Colonic mucosa (tissue), 4 donors: ENCODE measurements around the gene ERAL1. TPM values are rescaled to one million over a fixed set of nuclear protein-coding genes. Genes with fewer than 3 reads are reported as not detected.
A peak's percentile ranks its signal among the peaks of the same experiment; 100 is the strongest.

ENCODE experiments used
- DNase-seq: peaks from one replicate; pipeline ENCODE4 v3.0.0-alpha.2; 2020
- H3K27ac ChIP-seq: fragments of 200-600 bp; one replicate; pipeline ENCODE4 v1.8.0; 2021
- H3K27me3 ChIP-seq: fragments of 200-600 bp; one replicate; pipeline ENCODE4 v1.8.0; 2021
- H3K36me3 ChIP-seq: fragments of 200-600 bp; one replicate; pipeline ENCODE4 v1.8.0; 2021
- H3K4me1 ChIP-seq: fragments of 200-600 bp; one replicate; pipeline ENCODE4 v1.8.0; 2021; ENCODE audit warnings: mild to moderate bottlenecking
- H3K4me3 ChIP-seq: fragments of 200-600 bp; one replicate; pipeline ENCODE4 v1.8.0; 2021
- H3K9ac ChIP-seq, 2 donors: one replicate each; pipeline ENCODE4 v1.7.0; 2013; ENCODE audit warnings: control low read depth in 2 of 2, low read depth in 2 of 2, low read length in 2 of 2
- H3K9me3 ChIP-seq: fragments of 200-600 bp; one replicate; pipeline ENCODE4 v1.8.0; 2021
- CTCF ChIP-seq: fragments of 200-600 bp; IDR thresholded peaks from one replicate; pipeline ENCODE4 v1.8.0; 2022; ENCODE audit warnings: antibody characterized with exemption, mild to moderate bottlenecking
- intact Hi-C: fragments of 100-400 bp; cut with DNase I; formaldehyde crosslinking; loops from one replicate; pipeline ENCODE4 v1.14.1; 2022
- total RNA-seq, 2 donors: library from RNA; stranded (reverse); fragmentation: NEBNext Ultra II Directional in 1 of 2; extraction: Animal tissue kit (Norgen Biotek cat#: 25700) in 1 of 2; gene quantifications; one replicate each; pipeline ENCODE4 v1.2.1, GENCODE V29; 2021
- donor health status: healthy.
- donor health status: DM: no; HTN: no; CAD: no.
- donor health status: DM: no; HTN: no; CAD: no.

Gene ERAL1
- total RNA-seq, 2 donors from 2014 or later = 34.7 to 72.0 TPM

GRCh38 chr17:28878158-28878910 lies 23.5 kb downstream of the ERAL1 start:
- Histone ChIP-seq H3K27me3 (no peaks in the 10 kb centered on the region), H3K4me3 (no peak overlapping the region), H3K27ac (no peak overlapping the region), H3K9ac (no peak overlapping the region), H3K36me3 (peaks cover 17% of the 10 kb centered on the region), H3K4me1 (no peaks in the 10 kb centered on the region), H3K9me3 (no peaks in the 10 kb centered on the region)
- TF ChIP-seq CTCF = no peak
- intact Hi-C loops = no loop called here
- DNase-seq = no peak

- H3K4me1 ChIP-seq = no peaks in the 10 kb centered on the region
These were observed 24.2 kb downstream of the ERAL1 start for GRCh38 chr17:28878981-28879380.

GRCh38 chr17:28879886-28880571 lies 25.2 kb downstream of the ERAL1 start:
- no peak overlapping the region for H3K4me3 ChIP-seq
- intact Hi-C loops = loop anchor here (5.0 kb wide), 1 partner anchor 198 kb away; no protein-coding TSS in a partner anchor
- H3K36me3 ChIP-seq = peaks cover 17% of the 10 kb centered on the region
- no peak for TF ChIP-seq CTCF
- no peaks in the 10 kb centered on the region for H3K9me3 ChIP-seq
- no peak for DNase-seq
- H3K9ac ChIP-seq = no peak overlapping the region
- H3K27ac ChIP-seq = no peak overlapping the region
- H3K4me1 ChIP-seq = no peaks in the 10 kb centered on the region
- H3K27me3 ChIP-seq = no peaks in the 10 kb centered on the region

More at GRCh38 chr17:28878981-28879380, 24.2 kb downstream of the ERAL1 start:
- Histone ChIP-seq H3K36me3 (peaks cover 17% of the 10 kb centered on the region), H3K27me3 (no peaks in the 10 kb centered on the region), H3K9me3 (no peaks in the 10 kb centered on the region), H3K4me3 (no peak overlapping the region), H3K9ac (no peak overlapping the region), H3K27ac (no peak overlapping the region)
- intact Hi-C loops = no loop called here
- peak; percentile 36 for DNase-seq
- TF ChIP-seq CTCF = peak; percentile 31

- no peak overlapping the region for H3K27ac ChIP-seq
- no peak overlapping the region for H3K9ac ChIP-seq
- H3K4me1 ChIP-seq = no peaks in the 10 kb centered on the region
- H3K36me3 ChIP-seq = peaks cover 17% of the 10 kb centered on the region
- H3K27me3 ChIP-seq = no peaks in the 10 kb centered on the region
- no peaks in the 10 kb centered on the region for H3K9me3 ChIP-seq
- H3K4me3 ChIP-seq = no peak overlapping the region
- DNase-seq = no peak
- intact Hi-C loops = loop anchor here (5.0 kb wide), 1 partner anchor 198 kb away; no protein-coding TSS in a partner anchor
- TF ChIP-seq CTCF = no peak
These were observed 25.7 kb downstream of the ERAL1 start for GRCh38 chr17:28880572-28880945.

GRCh38 chr17:28881533-28882056 lies 26.8 kb downstream of the ERAL1 start:
- Histone ChIP-seq H3K9me3 (no peaks in the 10 kb centered on the region), H3K27ac (no peak overlapping the region), H3K27me3 (no peaks in the 10 kb centered on the region), H3K36me3 (peaks cover 17% of the 10 kb centered on the region), H3K4me3 (no peak overlapping the region), H3K4me1 (no peaks in the 10 kb centered on the region), H3K9ac (no peak overlapping the region)
- TF ChIP-seq CTCF = no peak
- DNase-seq = no peak
- intact Hi-C loops = loop anchor here (5.0 kb wide), 1 partner anchor 199 kb away; no protein-coding TSS in a partner anchor
